DND-41 (cell line): ENCODE results near the gene WNT7B.

ENCODE experiments used
- ATAC-seq: fragments of 200-7000 bp; cut with Tn5 transposase; 3 replicates; pipeline ENCODE4 v1.9.1; 2021; ENCODE audit warnings: low read depth; ENCODE audit not compliant: insufficient read depth
- DNase-seq: peaks from one replicate; pipeline ENCODE4 v3.0.0-alpha.2; 2020
- H2AFZ ChIP-seq: 2 replicates; pipeline ENCODE4 v1.6.0; 2012; ENCODE audit warnings: low read depth, low read length
- H3K27ac ChIP-seq: 2 replicates; pipeline ENCODE4 v1.5.1; 2012; ENCODE audit warnings: low read length, inconsistent platforms
- H3K27me3 ChIP-seq: fragments of 200-600 bp; sonication (generic); 2 replicates; pipeline ENCODE4 v1.6.0; 2012; ENCODE audit warnings: low read length, mild to moderate bottlenecking, inconsistent platforms; ENCODE audit not compliant: insufficient read depth, poor library complexity
- H3K36me3 ChIP-seq: 2 replicates; pipeline ENCODE4 v1.5.1; 2012; ENCODE audit warnings: low read length, inconsistent platforms; ENCODE audit not compliant: insufficient read depth
- H3K4me1 ChIP-seq: 2 replicates; pipeline ENCODE4 v1.5.1; 2012; ENCODE audit warnings: mild to moderate bottlenecking, low read length; ENCODE audit not compliant: insufficient read depth
- H3K4me2 ChIP-seq: 2 replicates; pipeline ENCODE4 v1.6.0; 2012; ENCODE audit warnings: mild to moderate bottlenecking, moderate library complexity, low read length, inconsistent platforms; ENCODE audit not compliant: insufficient read depth
- H3K4me3 ChIP-seq, 2 experiments: fragments of 200-600 bp in 1 of 2; shearing (Covaris generic) in 1 of 2; 2 replicates each; pipeline ENCODE4 v1.5.1; 2012 to 2016; ENCODE audit warnings: inconsistent platforms in 2 of 2, low read length in 2 of 2, mild to moderate bottlenecking in 2 of 2, low read depth in 1 of 2, moderate library complexity in 1 of 2
- H3K79me2 ChIP-seq: 2 replicates; pipeline ENCODE4 v1.6.0; 2012; ENCODE audit warnings: low read length, inconsistent platforms; ENCODE audit not compliant: insufficient read depth
- H3K9ac ChIP-seq: 2 replicates; pipeline ENCODE4 v1.6.0; 2012; ENCODE audit warnings: low read depth, mild to moderate bottlenecking, inconsistent platforms, low read length, moderate library complexity
- H3K9me3 ChIP-seq: 2 replicates; pipeline ENCODE4 v1.5.1; 2012; ENCODE audit warnings: low read length, moderate library complexity, mild to moderate bottlenecking, inconsistent platforms; ENCODE audit not compliant: insufficient read depth, severe bottlenecking
- H4K20me1 ChIP-seq: 2 replicates; pipeline ENCODE4 v1.6.0; 2012; ENCODE audit warnings: low read length; ENCODE audit not compliant: insufficient read depth
- EZH2 ChIP-seq: IDR thresholded peaks from 3 replicates; pipeline ENCODE4 v1.6.1; 2012; ENCODE audit warnings: borderline replicate concordance, low read depth, mild to moderate bottlenecking, moderate library complexity, low read length, inconsistent platforms; ENCODE audit not compliant: severe bottlenecking
- TF ChIP-seq, protein P1 (sequence below): IDR thresholded peaks from 2 replicates; pipeline ENCODE4 v1.5.1; 2012; ENCODE audit warnings: borderline replicate concordance, low read length, moderate library complexity, mild to moderate bottlenecking; ENCODE audit not compliant: poor library complexity, severe bottlenecking; ENCODE audit errors: extremely low read depth

The WNT7B gene

DNA sequence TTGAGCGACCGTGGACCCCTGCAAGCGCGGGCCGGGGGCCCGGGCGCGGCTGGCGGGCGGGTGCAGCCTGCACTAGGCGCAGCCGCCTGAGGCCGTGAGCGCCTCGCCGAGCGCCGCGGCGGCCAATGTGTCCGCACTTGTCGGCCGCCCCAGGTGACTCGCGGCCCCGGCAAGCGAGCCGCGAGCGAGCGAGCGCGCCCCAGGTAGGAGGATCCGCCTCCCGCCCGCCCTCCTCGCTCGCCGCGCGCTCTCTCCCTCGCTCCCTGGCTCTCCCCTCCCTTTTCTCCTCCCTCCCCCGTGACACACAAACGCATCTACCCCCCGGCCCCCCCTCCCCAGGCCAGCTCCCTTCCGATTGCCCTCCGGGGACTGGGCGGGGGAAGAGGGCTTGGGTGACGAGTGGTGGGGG is at the start of gene WNT7B:
WNT7B (minus strand) TSS at position 160 of the 409 bp plus-strand sequence. CDS start 408 bp downstream, outside the sequence.
- no peaks in the 10 kb centered on the region for H3K9me3 ChIP-seq
- H3K27ac ChIP-seq, result no peak within 1 kb of the TSS
- DNase-seq, result no peak
- H4K20me1 ChIP-seq, result peaks cover 44% of the 10 kb centered on the region
- ATAC-seq, result no peak
- peak within 1 kb of the TSS; percentile 78 for H3K4me2 ChIP-seq
- no peak for TF ChIP-seq EZH2
- TF ChIP-seq, protein P1, sequence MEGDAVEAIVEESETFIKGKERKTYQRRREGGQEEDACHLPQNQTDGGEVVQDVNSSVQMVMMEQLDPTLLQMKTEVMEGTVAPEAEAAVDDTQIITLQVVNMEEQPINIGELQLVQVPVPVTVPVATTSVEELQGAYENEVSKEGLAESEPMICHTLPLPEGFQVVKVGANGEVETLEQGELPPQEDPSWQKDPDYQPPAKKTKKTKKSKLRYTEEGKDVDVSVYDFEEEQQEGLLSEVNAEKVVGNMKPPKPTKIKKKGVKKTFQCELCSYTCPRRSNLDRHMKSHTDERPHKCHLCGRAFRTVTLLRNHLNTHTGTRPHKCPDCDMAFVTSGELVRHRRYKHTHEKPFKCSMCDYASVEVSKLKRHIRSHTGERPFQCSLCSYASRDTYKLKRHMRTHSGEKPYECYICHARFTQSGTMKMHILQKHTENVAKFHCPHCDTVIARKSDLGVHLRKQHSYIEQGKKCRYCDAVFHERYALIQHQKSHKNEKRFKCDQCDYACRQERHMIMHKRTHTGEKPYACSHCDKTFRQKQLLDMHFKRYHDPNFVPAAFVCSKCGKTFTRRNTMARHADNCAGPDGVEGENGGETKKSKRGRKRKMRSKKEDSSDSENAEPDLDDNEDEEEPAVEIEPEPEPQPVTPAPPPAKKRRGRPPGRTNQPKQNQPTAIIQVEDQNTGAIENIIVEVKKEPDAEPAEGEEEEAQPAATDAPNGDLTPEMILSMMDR, result no peak
- no peak within 1 kb of the TSS for H2AFZ ChIP-seq
- H3K9ac ChIP-seq, result peak within 1 kb of the TSS; percentile 52; the same call in 1 of the 2 replicates
- H3K4me3 ChIP-seq, result 0 out of 4 replicates have a peak within 1 kb of the TSS, but pooled peaks of 1 of the 2 experiments have one; percentile 65
- H3K36me3 ChIP-seq, result no peaks in the 10 kb centered on the region
- H3K27me3 ChIP-seq, result peaks cover 31% of the 10 kb centered on the region
- peaks cover 24% of the 10 kb centered on the region for H3K4me1 ChIP-seq
- H3K79me2 ChIP-seq, result no peaks in the 10 kb centered on the region

DNA sequence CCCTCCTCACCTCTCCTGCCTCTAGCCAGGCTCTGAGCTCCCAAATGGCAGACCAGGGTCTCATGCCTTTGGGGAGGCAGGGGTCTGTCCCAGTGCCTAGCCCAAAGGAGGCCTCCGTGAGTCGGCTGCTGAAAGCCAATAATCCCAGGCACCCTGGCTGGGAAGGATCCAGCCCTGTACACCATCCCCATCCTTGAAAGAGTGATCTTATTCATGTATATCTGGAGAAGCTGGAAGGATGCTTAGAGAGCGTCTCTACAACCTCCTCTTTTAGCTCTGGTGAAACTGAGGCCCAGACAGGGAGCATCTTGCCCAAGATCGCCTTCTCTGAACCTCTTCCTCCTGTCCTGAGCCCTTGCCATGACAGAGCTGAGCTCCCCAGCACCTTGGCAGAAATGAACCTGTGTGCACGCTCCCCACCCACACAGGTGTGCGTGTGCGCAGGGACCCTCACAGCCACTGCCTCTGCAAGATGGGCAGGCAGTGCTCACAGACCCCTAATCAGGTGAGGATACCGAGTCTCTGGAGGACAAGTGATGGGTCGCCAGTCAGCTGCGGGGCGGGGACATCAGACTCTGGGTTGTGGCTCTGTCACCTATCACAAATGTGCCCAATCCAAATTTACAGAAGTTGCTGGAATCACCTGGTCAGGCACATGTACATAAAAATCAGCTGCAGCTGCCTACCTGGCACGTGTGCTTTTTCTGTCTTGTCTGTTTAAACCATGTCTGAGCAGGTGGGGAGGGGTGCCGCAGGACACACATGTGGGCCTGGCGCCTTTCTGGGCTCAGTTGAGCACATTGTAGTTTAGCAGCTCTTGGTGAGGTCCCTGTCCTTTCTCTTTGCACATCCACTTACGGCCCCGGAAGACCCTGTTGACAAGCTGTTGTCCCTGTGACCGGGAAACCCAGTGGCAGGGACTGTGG is 49.3 kb upstream of the WNT7B start:
- peaks cover 6% of the 10 kb centered on the region for H3K27me3 ChIP-seq
- H3K9me3 ChIP-seq, result no peaks in the 10 kb centered on the region
- H4K20me1 ChIP-seq, result peaks cover 2% of the 10 kb centered on the region; the same call in 1 of the 2 replicates
- ATAC-seq, result no peak
- no peak overlapping the region for H3K4me2 ChIP-seq
- no peak overlapping the region for H3K27ac ChIP-seq
- H2AFZ ChIP-seq, result no peak overlapping the region
- DNase-seq, result no peak
- no peak overlapping the region for H3K4me3 ChIP-seq
- no peaks in the 10 kb centered on the region for H3K79me2 ChIP-seq
- TF ChIP-seq, protein P1, result no peak
- no peak for TF ChIP-seq EZH2
- no peaks in the 10 kb centered on the region for H3K36me3 ChIP-seq
- H3K9ac ChIP-seq, result no peak overlapping the region
- H3K4me1 ChIP-seq, result no peaks in the 10 kb centered on the region

DNA sequence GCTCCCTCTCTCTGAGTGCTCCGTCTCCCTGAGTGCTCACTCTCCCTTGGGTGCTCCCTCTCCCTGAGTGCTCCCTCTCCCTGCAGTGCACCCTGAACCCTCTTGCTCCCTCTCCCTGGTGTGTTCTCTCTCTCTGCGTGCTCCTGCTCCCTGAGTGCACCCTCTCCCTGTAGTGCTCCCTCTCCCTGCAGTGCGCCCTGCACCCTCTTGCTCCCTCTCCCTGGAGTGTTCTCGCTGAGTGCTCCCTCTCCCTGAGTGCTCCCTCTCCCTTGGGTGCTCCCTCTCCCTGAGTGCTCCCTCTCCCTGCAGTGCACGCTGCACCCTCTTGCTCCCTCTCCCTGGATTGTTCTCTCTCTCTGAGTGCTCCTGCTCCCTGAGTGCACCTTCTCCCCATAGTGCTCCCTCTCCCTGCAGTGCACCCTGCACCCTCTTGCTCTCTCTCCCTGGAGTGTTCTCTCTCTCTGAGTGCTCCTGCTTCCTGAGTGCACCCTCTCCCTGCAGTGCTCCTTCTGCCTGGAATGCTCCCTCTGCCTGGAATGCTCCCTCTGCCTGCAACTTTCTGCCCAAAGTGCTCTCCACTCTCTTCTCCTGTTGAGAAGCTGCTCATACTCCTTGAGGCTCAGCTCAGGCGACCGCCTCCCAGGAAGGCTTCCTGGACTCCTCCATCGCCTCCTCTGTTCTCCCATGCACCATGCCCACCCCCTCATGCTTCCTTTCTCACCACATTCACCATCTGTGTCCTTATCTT is 48.4 kb upstream of the WNT7B start:
- Histone ChIP-seq H3K9ac (no peak overlapping the region), H3K36me3 (no peaks in the 10 kb centered on the region), H3K9me3 (no peaks in the 10 kb centered on the region), H3K4me2 (no peak overlapping the region), H2AFZ (no peak overlapping the region), H3K79me2 (no peaks in the 10 kb centered on the region), H3K4me1 (no peaks in the 10 kb centered on the region), H4K20me1 (peaks cover 2% of the 10 kb centered on the region; the same call in 1 of the 2 replicates), H3K27me3 (peaks cover 6% of the 10 kb centered on the region), H3K4me3 (no peak overlapping the region), H3K27ac (no peak overlapping the region)
- ATAC-seq (no peak), DNase-seq (no peak)
- TF ChIP-seq, protein P1, result no peak
- TF ChIP-seq EZH2, result no peak
